Measurements from ENCODE around the gene HSF2BP. TPM values are rescaled to one million over a fixed set of nuclear protein-coding genes. Genes with fewer than 3 reads are reported as not detected.
"Not testable (repeated sequence)": the region's sequence is repeated elsewhere in the genome, so short reads cannot be mapped to it uniquely, and the experiment has no call there.

The HSF2BP gene
- total RNA-seq, 2 experiments from 2014 or later, result 1.5 to 1.6 TPM

- Mint-ChIP-seq H3K27ac (no peak overlapping the region), H3K4me3 (no peak overlapping the region), H3K27me3 (no peaks in the 10 kb centered on the region), H3K4me1 (no peaks in the 10 kb centered on the region), H3K36me3 (ENCODE audit: low read depth) (peaks cover 57% of the 10 kb centered on the region), H3K9me3 (ENCODE audit: low read depth) (no peaks in the 10 kb centered on the region)
- DNase-seq, result no peak
- POLR2A ChIA-PET, result no interaction called here
- no peak for ATAC-seq
- intact Hi-C loops (cut with DNase I, micrococcal nuclease), result no loop called here
- CTCF ChIA-PET, result no interaction called here
Observed at GRCh38 chr21:43684424-43684823, 25.1 kb upstream of the HSF2BP start.

GRCh38 chr21:43681650-43682049 is 22.4 kb upstream of the HSF2BP start:
- Mint-ChIP-seq H3K27ac (no peak overlapping the region), H3K36me3 (ENCODE audit: low read depth) (peaks cover 68% of the 10 kb centered on the region), H3K9me3 (ENCODE audit: low read depth) (no peaks in the 10 kb centered on the region), H3K4me1 (peaks cover 2% of the 10 kb centered on the region), H3K27me3 (no peaks in the 10 kb centered on the region), H3K4me3 (no peak overlapping the region)
- no peak for DNase-seq
- POLR2A ChIA-PET, result no interaction called here
- intact Hi-C loops (cut with DNase I, micrococcal nuclease), result no loop called here
- CTCF ChIA-PET, result interaction anchor here (0.7 kb wide), 1 partner anchor 12 kb away, joined by 4 read pairs; no protein-coding TSS in a partner anchor
- no peak for ATAC-seq

- intact Hi-C loops (cut with DNase I, micrococcal nuclease); H3K27me3 Mint-ChIP-seq; POLR2A ChIA-PET; H3K27ac Mint-ChIP-seq; H3K4me3 Mint-ChIP-seq; H3K9me3 Mint-ChIP-seq (ENCODE audit: low read depth); DNase-seq; ATAC-seq; CTCF ChIA-PET; H3K4me1 Mint-ChIP-seq: not testable (repeated sequence)
- H3K36me3 Mint-ChIP-seq (ENCODE audit: low read depth), result peaks cover 65% of the 10 kb centered on the region
Observed at GRCh38 chr21:43680421-43680820, 21.1 kb upstream of the HSF2BP start.

- Mint-ChIP-seq H3K27me3 (no peaks in the 10 kb centered on the region), H3K36me3 (ENCODE audit: low read depth) (peaks cover 65% of the 10 kb centered on the region), H3K27ac (peak overlapping the region; percentile 4), H3K9me3 (ENCODE audit: low read depth) (no peaks in the 10 kb centered on the region), H3K4me1 (peaks cover 2% of the 10 kb centered on the region), H3K4me3 (no peak overlapping the region)
- POLR2A ChIA-PET, result no interaction called here
- DNase-seq (no peak), ATAC-seq (no peak)
- intact Hi-C loops (cut with DNase I, micrococcal nuclease), result no loop called here
- CTCF ChIA-PET, result no interaction called here
Observed at GRCh38 chr21:43679951-43680350, 20.7 kb upstream of the HSF2BP start.

- Mint-ChIP-seq H3K4me3 (no peak overlapping the region), H3K27ac (no peak overlapping the region), H3K9me3 (ENCODE audit: low read depth) (no peaks in the 10 kb centered on the region), H3K27me3 (no peaks in the 10 kb centered on the region), H3K36me3 (ENCODE audit: low read depth) (peaks cover 66% of the 10 kb centered on the region), H3K4me1 (peaks cover 2% of the 10 kb centered on the region)
- ATAC-seq (no peak), DNase-seq (no peak)
- CTCF ChIA-PET, result interaction anchor here (0.8 kb wide), 3 partner anchors 12 to 1374 kb away, joined by 3 to 5 read pairs (median 3); no protein-coding TSS in a partner anchor
- intact Hi-C loops (cut with DNase I, micrococcal nuclease), result no loop called here
- POLR2A ChIA-PET, result no interaction called here
Observed at GRCh38 chr21:43676391-43676790, 17.1 kb upstream of the HSF2BP start.

- no peaks in the 10 kb centered on the region for H3K27me3 Mint-ChIP-seq
- H3K4me3 Mint-ChIP-seq, result no peak overlapping the region
- intact Hi-C loops (cut with DNase I, micrococcal nuclease), result no loop called here
- no peak overlapping the region for H3K27ac Mint-ChIP-seq
- peaks cover 2% of the 10 kb centered on the region for H3K4me1 Mint-ChIP-seq
- peaks cover 67% of the 10 kb centered on the region for H3K36me3 Mint-ChIP-seq (ENCODE audit: low read depth)
- POLR2A ChIA-PET, result no interaction called here
- DNase-seq, result no peak
- CTCF ChIA-PET, result interaction anchor here (0.8 kb wide), 3 partner anchors 11 to 1375 kb away, joined by 3 to 5 read pairs (median 3); no protein-coding TSS in a partner anchor
- no peak for ATAC-seq
- H3K9me3 Mint-ChIP-seq (ENCODE audit: low read depth), result no peaks in the 10 kb centered on the region
Observed at GRCh38 chr21:43675871-43676270, 16.6 kb upstream of the HSF2BP start.

- CTCF ChIA-PET, result no interaction called here
- Mint-ChIP-seq H3K27ac (no peak overlapping the region), H3K4me3 (no peak overlapping the region), H3K36me3 (ENCODE audit: low read depth) (peaks cover 57% of the 10 kb centered on the region), H3K9me3 (ENCODE audit: low read depth) (no peaks in the 10 kb centered on the region), H3K4me1 (peaks cover 16% of the 10 kb centered on the region), H3K27me3 (no peaks in the 10 kb centered on the region)
- ATAC-seq (no peak), DNase-seq (no peak)
- POLR2A ChIA-PET, result no interaction called here
- intact Hi-C loops (cut with DNase I, micrococcal nuclease), result no loop called here
Observed at GRCh38 chr21:43669828-43670605, 10.7 kb upstream of the HSF2BP start.

GRCh38 chr21:43667191-43667904 is 8.1 kb upstream of the HSF2BP start:
- POLR2A ChIA-PET, result no interaction called here
- no peaks in the 10 kb centered on the region for H3K27me3 Mint-ChIP-seq
- peaks cover 61% of the 10 kb centered on the region for H3K36me3 Mint-ChIP-seq (ENCODE audit: low read depth)
- DNase-seq (peak; percentile 42), ATAC-seq (peak; percentile 85)
- intact Hi-C loops (cut with DNase I, micrococcal nuclease), result no loop called here
- H3K4me1 Mint-ChIP-seq, result peaks cover 34% of the 10 kb centered on the region
- peak overlapping the region; percentile 44 for H3K27ac Mint-ChIP-seq
- CTCF ChIA-PET, result no interaction called here
- H3K9me3 Mint-ChIP-seq (ENCODE audit: low read depth), result no peaks in the 10 kb centered on the region
- no peak overlapping the region for H3K4me3 Mint-ChIP-seq

- intact Hi-C loops (cut with DNase I, micrococcal nuclease), result no loop called here
- POLR2A ChIA-PET, result no interaction called here
Observed at GRCh38 chr21:43665879-43666278, 6.6 kb upstream of the HSF2BP start.

GRCh38 chr21:43664358-43664757 is 5.1 kb upstream of the HSF2BP start:
- no peak overlapping the region for H3K27ac Mint-ChIP-seq
- no peak overlapping the region for H3K4me3 Mint-ChIP-seq
- DNase-seq (no peak), ATAC-seq (no peak)
- ChIA-PET CTCF (interaction anchor here (1.0 kb wide), 1 partner anchor 12 kb away, joined by 3 read pairs; no protein-coding TSS in a partner anchor), POLR2A (no interaction called here)
- intact Hi-C loops (cut with DNase I, micrococcal nuclease), result loop anchor here in 1 of 2 experiments (5.0 kb wide), 1 partner anchor 63 kb away; no protein-coding TSS in a partner anchor
- peaks cover 66% of the 10 kb centered on the region for H3K36me3 Mint-ChIP-seq (ENCODE audit: low read depth)
- H3K4me1 Mint-ChIP-seq, result peaks cover 52% of the 10 kb centered on the region
- H3K9me3 Mint-ChIP-seq (ENCODE audit: low read depth), result no peaks in the 10 kb centered on the region
- no peaks in the 10 kb centered on the region for H3K27me3 Mint-ChIP-seq

More at GRCh38 chr21:43665879-43666278, 6.6 kb upstream of the HSF2BP start:
- Mint-ChIP-seq H3K36me3 (ENCODE audit: low read depth) (peaks cover 67% of the 10 kb centered on the region), H3K27me3 (no peaks in the 10 kb centered on the region), H3K4me3 (no peak overlapping the region), H3K27ac (peak overlapping the region; percentile 73), H3K9me3 (ENCODE audit: low read depth) (no peaks in the 10 kb centered on the region), H3K4me1 (peaks cover 48% of the 10 kb centered on the region)
- CTCF ChIA-PET, result no interaction called here
- ATAC-seq, result no peak
- DNase-seq, result no peak

- H3K4me1 Mint-ChIP-seq, result peaks cover 58% of the 10 kb centered on the region
- intact Hi-C loops (cut with DNase I, micrococcal nuclease), result loop anchor here in 1 of 2 experiments (5.0 kb wide), 1 partner anchor 64 kb away; no protein-coding TSS in a partner anchor
- peaks cover 66% of the 10 kb centered on the region for H3K36me3 Mint-ChIP-seq (ENCODE audit: low read depth)
- ATAC-seq (no peak), DNase-seq (no peak)
- POLR2A ChIA-PET, result no interaction called here
- no peak overlapping the region for H3K4me3 Mint-ChIP-seq
- H3K27ac Mint-ChIP-seq, result peak overlapping the region; percentile 81
- no peaks in the 10 kb centered on the region for H3K9me3 Mint-ChIP-seq (ENCODE audit: low read depth)
- H3K27me3 Mint-ChIP-seq, result no peaks in the 10 kb centered on the region
- CTCF ChIA-PET, result interaction anchor here (1.1 to 1.5 kb wide), 2 partner anchors 17 to 22 kb away, joined by 3 to 5 read pairs; no protein-coding TSS in a partner anchor
Observed at GRCh38 chr21:43663033-43663432, 3.7 kb upstream of the HSF2BP start.

Data from activated CD4-positive, alpha-beta T cell treated with anti-CD3 and anti-CD28 coated beads for 36 hours (primary cell).